ENCODE data around the gene ZNF468.
"Not testable (repeated sequence)": the region's sequence is repeated elsewhere in the genome, so short reads cannot be mapped to it uniquely, and the experiment has no call there.

ZNF468 gene

GRCh38 chr19:52825765-52826164, 31.7 kb downstream of the ZNF468 start:
- DNase-seq (ENCODE audit: low read depth), result no peak
- no peak overlapping the region for H3K4me3 ChIP-seq (ENCODE audit: low read depth, low read length)
- TF ChIP-seq CTCF (IDR thresholded peaks at IDR 0.05; ENCODE audit: low read depth, low read length, missing control alignments), result no peak

GRCh38 chr19:52823676-52824075, 33.7 kb downstream of the ZNF468 start:
- no peak overlapping the region for H3K4me3 ChIP-seq (ENCODE audit: low read depth, low read length)
- DNase-seq (ENCODE audit: low read depth), result no peak
- TF ChIP-seq CTCF (IDR thresholded peaks at IDR 0.05; ENCODE audit: low read depth, low read length, missing control alignments), result no peak

GRCh38 chr19:52821204-52821960, 36.0 kb downstream of the ZNF468 start, which contains the start of gene ZNF28:
Gene ZNF28, minus strand, starts transcription at chr19:52821633. Its CDS starts 3,675 bp downstream, at chr19:52817958.
- peak; percentile 13 for DNase-seq (ENCODE audit: low read depth)
- peak within 1 kb of the TSS; percentile 74 for H3K4me3 ChIP-seq (ENCODE audit: low read depth, low read length)

GRCh38 chr19:52820472-52821203, 36.8 kb downstream of the ZNF468 start:
- H3K4me3 ChIP-seq (ENCODE audit: low read depth, low read length), result peak overlapping the region; percentile 74
- DNase-seq (ENCODE audit: low read depth), result not testable (repeated sequence)

GRCh38 chr19:52809801-52810200, 47.6 kb downstream of the ZNF468 start:
- DNase-seq (ENCODE audit: low read depth), result no peak
- no peak overlapping the region for H3K4me3 ChIP-seq (ENCODE audit: low read depth, low read length)
- no peak for TF ChIP-seq CTCF (IDR thresholded peaks at IDR 0.05; ENCODE audit: low read depth, low read length, missing control alignments)

- not testable (repeated sequence) for DNase-seq (ENCODE audit: low read depth); H3K4me3 ChIP-seq (ENCODE audit: low read depth, low read length)
Measured at GRCh38 chr19:52799950-52800640, 57.3 kb downstream of the ZNF468 start.

GRCh38 chr19:52789440-52789839, 68.0 kb downstream of the ZNF468 start:
- TF ChIP-seq CTCF (IDR thresholded peaks at IDR 0.05; ENCODE audit: low read depth, low read length, missing control alignments), result no peak
- no peak overlapping the region for H3K4me3 ChIP-seq (ENCODE audit: low read depth, low read length)
- no peak for DNase-seq (ENCODE audit: low read depth)

All from GM12864 (cell line).